Osteoblast (primary cell): ENCODE data around the gene RGR. TPM values are rescaled to one million over a fixed set of nuclear protein-coding genes. Genes with fewer than 3 reads are reported as not detected.

Experiments
- DNase-seq: peaks from one replicate; pipeline ENCODE4 v3.0.0; 2011; ENCODE audit warnings: low spot score, mixed read lengths; ENCODE audit not compliant: insufficient read length; ENCODE audit errors: missing footprints
- H2AFZ ChIP-seq: 2 replicates; pipeline ENCODE4 v1.6.0; 2011; ENCODE audit warnings: mild to moderate bottlenecking, low read length
- H3K27ac ChIP-seq: 2 replicates; pipeline ENCODE4 v1.5.1; 2011; ENCODE audit warnings: mild to moderate bottlenecking, low read depth, low read length, moderate library complexity
- H3K27me3 ChIP-seq: 2 replicates; pipeline ENCODE4 v1.6.0; 2012; ENCODE audit warnings: mild to moderate bottlenecking, control low read depth, inconsistent platforms, low read length, moderate library complexity; ENCODE audit not compliant: insufficient read depth
- H3K36me3 ChIP-seq: 2 replicates; pipeline ENCODE4 v1.5.1; 2011; ENCODE audit warnings: mild to moderate bottlenecking, low read length, control low read depth, moderate library complexity; ENCODE audit not compliant: insufficient read depth
- H3K4me1 ChIP-seq: 2 replicates; pipeline ENCODE4 v1.5.1; 2011; ENCODE audit warnings: mild to moderate bottlenecking, low read length, control low read depth, moderate library complexity; ENCODE audit not compliant: insufficient read depth
- H3K4me2 ChIP-seq: 2 replicates; pipeline ENCODE4 v1.6.0; 2011; ENCODE audit warnings: mild to moderate bottlenecking, low read length; ENCODE audit not compliant: insufficient read depth
- H3K4me3 ChIP-seq: fragments of 200-600 bp; sonication (generic); 3 replicates; pipeline ENCODE4 v1.5.1; 2012; ENCODE audit warnings: mild to moderate bottlenecking, low read length, inconsistent platforms; ENCODE audit not compliant: insufficient read depth
- H3K79me2 ChIP-seq: 2 replicates; pipeline ENCODE4 v1.6.0; 2012; ENCODE audit warnings: mild to moderate bottlenecking, low read length, control low read depth, inconsistent platforms; ENCODE audit not compliant: insufficient read depth
- H3K9me3 ChIP-seq: 2 replicates; pipeline ENCODE4 v1.5.1; 2011; ENCODE audit warnings: low read depth, low read length, control low read depth
- H4K20me1 ChIP-seq: 2 replicates; pipeline ENCODE4 v1.6.0; 2012; ENCODE audit warnings: mild to moderate bottlenecking, low read length, control low read depth; ENCODE audit not compliant: insufficient read depth
- CTCF ChIP-seq: IDR thresholded peaks from 2 replicates; pipeline ENCODE4 v1.5.1; 2011; ENCODE audit warnings: mild to moderate bottlenecking, low read depth, low read length, moderate library complexity; ENCODE audit errors: extremely low read depth
- total RNA-seq: library from RNA; depleted of rRNA; stranded (reverse); fragments of >200 nt; gene quantifications from 2 replicates; pipeline ENCODE4 v1.2.3, GENCODE V29; 2012

Gene RGR
- total RNA-seq, 1 donor, result not detected

- peak; percentile 51 for DNase-seq
- TF ChIP-seq CTCF, result no peak
- no peak overlapping the region for H3K4me2 ChIP-seq
Measured at GRCh38 chr10:84291384-84291783, 46.5 kb downstream of the RGR start.

GRCh38 chr10:84292502-84292901 lies 47.6 kb downstream of the RGR start:
- H3K36me3 ChIP-seq, result no peaks in the 10 kb centered on the region
- H3K27me3 ChIP-seq, result peaks cover 8% of the 10 kb centered on the region
- no peak overlapping the region for H2AFZ ChIP-seq
- no peaks in the 10 kb centered on the region for H3K79me2 ChIP-seq
- no peak for TF ChIP-seq CTCF
- no peaks in the 10 kb centered on the region for H4K20me1 ChIP-seq
- peaks cover 16% of the 10 kb centered on the region for H3K4me1 ChIP-seq
- H3K9me3 ChIP-seq, result no peaks in the 10 kb centered on the region
- DNase-seq, result no peak
- no peak overlapping the region for H3K4me3 ChIP-seq
- no peak overlapping the region for H3K27ac ChIP-seq
- H3K4me2 ChIP-seq, result no peak overlapping the region

More at GRCh38 chr10:84291384-84291783, 46.5 kb downstream of the RGR start:
- H3K27me3 ChIP-seq, result peaks cover 8% of the 10 kb centered on the region
- no peaks in the 10 kb centered on the region for H3K79me2 ChIP-seq
- H2AFZ ChIP-seq, result no peak overlapping the region
- no peak overlapping the region for H3K27ac ChIP-seq
- no peaks in the 10 kb centered on the region for H3K36me3 ChIP-seq
- H3K4me1 ChIP-seq, result peaks cover 8% of the 10 kb centered on the region
- H4K20me1 ChIP-seq, result no peaks in the 10 kb centered on the region
- H3K4me3 ChIP-seq, result no peak overlapping the region
- no peaks in the 10 kb centered on the region for H3K9me3 ChIP-seq

- Histone ChIP-seq H3K27ac (no peak overlapping the region), H3K9me3 (no peaks in the 10 kb centered on the region), H4K20me1 (no peaks in the 10 kb centered on the region), H3K36me3 (no peaks in the 10 kb centered on the region), H3K79me2 (no peaks in the 10 kb centered on the region), H2AFZ (no peak overlapping the region), H3K4me2 (no peak overlapping the region), H3K27me3 (peaks cover 7% of the 10 kb centered on the region), H3K4me1 (peaks cover 16% of the 10 kb centered on the region), H3K4me3 (no peak overlapping the region)
- no peak for TF ChIP-seq CTCF
- DNase-seq, result no peak
Measured at GRCh38 chr10:84293171-84293570, 48.3 kb downstream of the RGR start.

- no peak overlapping the region for H3K27ac ChIP-seq
- no peak overlapping the region for H2AFZ ChIP-seq
- peaks cover 4% of the 10 kb centered on the region for H3K27me3 ChIP-seq
- H3K36me3 ChIP-seq, result no peaks in the 10 kb centered on the region
- H4K20me1 ChIP-seq, result no peaks in the 10 kb centered on the region
- peaks cover 16% of the 10 kb centered on the region for H3K4me1 ChIP-seq
- no peak overlapping the region for H3K4me2 ChIP-seq
- H3K4me3 ChIP-seq, result no peak overlapping the region
- DNase-seq, result no peak
- H3K9me3 ChIP-seq, result no peaks in the 10 kb centered on the region
- no peak for TF ChIP-seq CTCF
- H3K79me2 ChIP-seq, result no peaks in the 10 kb centered on the region
Measured at GRCh38 chr10:84293574-84294016, 48.7 kb downstream of the RGR start.
